H54 (cell line): ENCODE data around the gene SYNCRIP.
"Not testable (repeated sequence)": the region's sequence is repeated elsewhere in the genome, so short reads cannot be mapped to it uniquely, and the experiment has no call there.

Experiments
- DNase-seq: peaks from one replicate; pipeline ENCODE4 v3.0.0; 2011; ENCODE audit warnings: low spot score, mixed read lengths; ENCODE audit not compliant: insufficient read length
- FAIRE-seq: peaks from 3 replicates; lab custom pipeline; 2011; peaks lifted over from hg19 to GRCh38; lab: Jason Lieb, UNC
- POLR2A ChIP-seq: IDR thresholded peaks from 2 replicates; pipeline ENCODE4 v1.6.1; 2011; ENCODE audit warnings: low read depth, mild to moderate bottlenecking, low read length

The SYNCRIP gene

GRCh38 chr6:85641897-85642773, 551 bp downstream of the SYNCRIP start:
- FAIRE-seq = no peak
- no peak for TF ChIP-seq POLR2A
- DNase-seq = no peak

DNA sequence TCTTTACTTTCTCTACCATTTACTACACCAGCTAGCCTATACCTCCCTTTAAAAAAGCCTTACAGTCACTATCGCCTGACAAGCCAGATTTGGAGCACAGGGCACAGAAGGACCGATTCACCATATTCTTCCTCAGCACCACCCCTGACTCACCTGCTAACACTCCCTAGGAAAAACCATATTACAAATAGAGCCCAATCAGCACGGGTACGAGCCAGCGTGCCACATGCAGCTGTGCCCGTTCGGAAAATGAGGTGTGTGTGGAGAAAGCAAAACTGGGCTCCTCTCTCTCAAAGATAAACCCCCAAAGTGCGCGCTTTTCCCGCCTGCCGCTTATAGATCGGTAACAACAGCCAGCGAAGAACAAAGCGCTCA, 1.2 kb downstream of the SYNCRIP start:
- DNase-seq (peak; percentile 23), FAIRE-seq (no peak)
- no peak for TF ChIP-seq POLR2A

- FAIRE-seq (no peak), DNase-seq (no peak)
- TF ChIP-seq POLR2A = no peak
Observed at GRCh38 chr6:85640821-85641220, 1.9 kb downstream of the SYNCRIP start.

- DNase-seq (no peak), FAIRE-seq (no peak)
- no peak for TF ChIP-seq POLR2A
Observed at GRCh38 chr6:85637579-85637978, 5.1 kb downstream of the SYNCRIP start.

GRCh38 chr6:85632164-85632942, 10.3 kb downstream of the SYNCRIP start:
- no peak for DNase-seq
- TF ChIP-seq POLR2A = no peak
- FAIRE-seq = no peak

- not testable (repeated sequence) for DNase-seq, FAIRE-seq
Observed at GRCh38 chr6:85631117-85631516, 11.6 kb downstream of the SYNCRIP start.

- no peak for TF ChIP-seq POLR2A
- DNase-seq (no peak), FAIRE-seq (peak; percentile 11)
Observed at GRCh38 chr6:85628353-85628752, 14.3 kb downstream of the SYNCRIP start.

- DNase-seq (no peak), FAIRE-seq (peak; percentile 33)
- TF ChIP-seq POLR2A = no peak
Observed at GRCh38 chr6:85620308-85620707, 22.4 kb downstream of the SYNCRIP start.

DNA sequence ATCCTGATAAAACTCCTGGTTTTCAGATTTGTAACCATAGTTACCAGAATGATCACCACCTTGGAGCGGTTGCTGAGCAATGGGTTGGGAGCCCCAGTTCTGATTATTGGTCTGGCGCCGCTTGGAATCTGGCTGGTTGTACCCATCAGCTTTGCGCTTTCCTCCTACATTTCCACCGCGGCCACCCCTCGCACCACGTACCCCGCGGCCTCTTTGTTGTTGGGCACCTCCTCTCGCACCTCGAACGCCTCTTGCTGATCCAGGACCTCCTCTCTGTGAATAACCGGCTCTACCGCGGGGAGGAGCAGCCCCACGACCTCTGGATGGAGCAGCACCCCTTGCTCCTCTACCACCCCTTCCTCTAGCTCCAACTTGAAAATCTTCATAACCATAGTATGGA, 27.9 kb downstream of the SYNCRIP start:
- DNase-seq = no peak
- TF ChIP-seq POLR2A = no peak
- no peak for FAIRE-seq

DNA sequence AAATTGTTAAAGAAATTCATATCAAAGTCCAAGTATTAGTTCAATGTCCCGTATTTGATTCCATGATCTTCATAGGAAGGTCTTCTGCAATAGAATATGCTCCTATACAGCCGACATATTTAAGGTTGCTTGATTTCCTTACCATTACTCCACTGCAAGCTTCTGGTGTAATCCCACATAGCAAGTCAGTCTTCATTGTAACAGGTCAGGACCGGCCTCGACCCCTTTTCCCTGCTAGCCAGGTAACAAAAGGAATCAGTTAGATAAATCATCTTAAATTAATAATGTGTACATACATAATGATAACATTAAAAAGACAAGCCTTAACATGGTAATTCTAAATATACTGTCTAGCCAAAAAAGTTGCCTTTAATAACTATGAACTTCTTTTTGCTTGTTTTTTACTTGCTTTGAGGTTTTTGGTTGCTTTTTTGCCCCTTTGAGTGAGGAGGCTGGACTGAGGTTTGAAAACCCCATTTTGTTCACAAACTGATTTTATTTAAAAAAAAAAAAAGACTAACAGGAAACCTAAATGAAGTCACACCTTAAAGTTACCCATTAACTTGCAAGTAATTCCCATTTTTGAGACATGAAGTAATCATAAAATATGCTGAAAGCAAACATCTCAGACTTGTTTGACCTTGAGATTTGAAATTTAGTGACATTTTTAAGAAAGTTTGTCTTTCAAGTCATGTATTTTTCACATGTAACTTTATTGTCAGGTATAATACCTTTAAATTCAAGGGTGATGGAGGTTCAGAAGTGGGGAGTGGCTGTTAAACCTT, 29.8 kb downstream of the SYNCRIP start:
- DNase-seq = no peak
- FAIRE-seq = no peak
- no peak for TF ChIP-seq POLR2A

GRCh38 chr6:85610182-85610895, 32.3 kb downstream of the SYNCRIP start:
- DNase-seq = no peak
- no peak for FAIRE-seq
- no peak for TF ChIP-seq POLR2A

DNA sequence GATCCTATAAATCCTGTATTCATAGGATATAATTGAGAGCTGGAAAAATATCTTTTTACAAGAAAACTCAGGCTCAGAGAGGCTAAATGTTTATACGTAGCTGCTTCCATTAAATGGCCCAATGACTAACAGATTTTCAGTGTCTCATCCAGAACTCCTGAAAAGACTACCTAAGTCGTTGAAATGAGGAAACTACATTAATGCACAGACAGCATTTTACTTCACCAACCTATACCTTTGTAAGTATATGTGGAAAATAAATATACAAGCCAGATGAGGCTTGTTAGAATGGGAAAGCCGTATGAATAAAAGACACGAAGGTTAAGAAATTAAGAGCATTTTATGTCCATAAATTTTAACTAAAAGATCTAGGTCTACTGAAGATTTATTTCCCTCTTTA, 40.6 kb downstream of the SYNCRIP start:
- DNase-seq = no peak
- no peak for FAIRE-seq
- TF ChIP-seq POLR2A = no peak

DNA sequence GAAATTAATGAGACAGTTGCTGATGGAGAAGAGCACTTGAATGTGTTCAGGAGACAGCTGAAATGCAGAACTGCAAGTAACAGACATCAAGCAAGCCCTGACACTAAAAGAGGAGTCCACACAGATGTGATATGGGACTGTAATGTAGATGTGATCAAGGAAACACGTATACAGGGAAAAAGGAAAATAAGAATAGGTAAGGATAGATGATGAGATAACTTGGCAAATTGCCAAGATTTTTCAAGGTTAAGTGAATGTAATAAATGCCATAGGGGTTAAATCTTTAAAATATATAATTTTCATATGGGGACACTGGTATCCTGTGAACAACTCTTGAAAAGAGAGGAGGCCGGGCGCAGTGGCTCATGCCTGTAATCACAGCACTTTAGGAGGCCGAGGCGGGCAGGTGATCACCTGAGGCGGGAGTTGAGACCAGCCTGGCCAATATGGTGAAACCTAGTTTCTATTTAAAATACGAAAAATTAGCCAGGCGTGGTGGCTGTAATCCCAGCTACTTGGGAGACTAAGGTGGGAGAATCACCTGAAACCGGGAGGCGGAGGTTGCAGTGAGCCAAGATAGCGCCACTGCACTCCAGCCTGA, 41.9 kb downstream of the SYNCRIP start:
- no peak for TF ChIP-seq POLR2A
- FAIRE-seq (no peak), DNase-seq (no peak)
